ENCODE data around the gene CIRBP. TPM values are rescaled to one million over a fixed set of nuclear protein-coding genes. Genes with fewer than 3 reads are reported as not detected.
A peak's percentile ranks its signal among the peaks of the same experiment; 100 is the strongest.

The CIRBP gene
- total and polyA plus RNA-seq, 9 of the 15 experiments (the other 6 are each of a cell fraction or from before 2014, with no cell fraction given): 20.5 to 327 (median 176) TPM

DNA sequence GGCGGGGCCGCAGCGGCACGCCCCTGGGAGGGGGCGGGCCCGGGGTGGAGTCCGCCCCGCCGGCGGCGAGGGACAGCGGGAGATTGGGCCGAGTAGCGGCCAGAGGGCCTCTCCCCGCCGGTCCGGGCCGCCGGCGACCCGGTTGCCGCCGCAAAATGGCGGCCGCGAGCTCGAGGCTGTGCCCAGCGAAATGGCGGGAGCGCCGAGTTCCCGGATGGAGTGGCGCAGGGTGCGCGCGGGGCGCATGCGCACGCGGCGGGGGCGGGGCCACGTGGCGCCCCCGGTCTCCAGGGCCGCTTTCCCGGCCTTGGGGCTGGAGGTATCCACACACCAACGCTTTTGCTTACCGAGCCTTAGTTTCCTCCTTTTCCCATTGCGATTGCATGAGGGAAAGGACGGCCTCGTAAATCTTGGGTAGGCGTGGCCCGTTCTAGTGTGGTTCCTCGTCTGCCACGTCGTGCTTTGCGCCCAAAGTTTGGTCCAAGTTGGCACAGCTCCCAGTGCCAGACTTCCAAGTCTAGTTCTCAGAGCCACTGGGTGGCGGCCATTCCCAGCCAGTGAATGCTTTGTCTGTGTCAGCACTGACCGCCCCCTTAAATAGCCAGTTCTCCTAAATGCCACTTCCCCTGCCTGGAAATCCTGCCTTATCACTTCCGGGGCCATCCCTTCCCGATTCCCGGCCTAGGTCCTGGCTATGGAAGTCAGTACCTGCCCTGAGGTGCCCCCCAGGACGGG is 513 bp downstream of the CIRBP start (continued):
- TF ChIP-seq, protein P1, sequence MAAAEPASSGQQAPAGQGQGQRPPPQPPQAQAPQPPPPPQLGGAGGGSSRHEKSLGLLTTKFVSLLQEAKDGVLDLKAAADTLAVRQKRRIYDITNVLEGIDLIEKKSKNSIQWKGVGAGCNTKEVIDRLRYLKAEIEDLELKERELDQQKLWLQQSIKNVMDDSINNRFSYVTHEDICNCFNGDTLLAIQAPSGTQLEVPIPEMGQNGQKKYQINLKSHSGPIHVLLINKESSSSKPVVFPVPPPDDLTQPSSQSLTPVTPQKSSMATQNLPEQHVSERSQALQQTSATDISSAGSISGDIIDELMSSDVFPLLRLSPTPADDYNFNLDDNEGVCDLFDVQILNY (CRISPR knock-in tag; IDR thresholded peaks at IDR 0.05): no peak
- TF ChIP-seq DPF2 (IDR thresholded peaks at IDR 0.05) (0 out of 2 replicates have a peak, but pooled peaks have one; percentile 18), POLR3G (IDR thresholded peaks at IDR 0.05; ENCODE audit: extremely low read depth, insufficient read length, insufficient replicate concordance) (no peak), CAMTA2 (CRISPR knock-in tag; conservative IDR thresholded peaks at IDR 0.05) (0 out of 2 replicates have a peak, but pooled peaks have one; percentile 76), LEF1 (IDR thresholded peaks at IDR 0.05) (no peak), ZNF431 (CRISPR knock-in tag; IDR thresholded peaks at IDR 0.05) (0 out of 2 replicates have a peak, but pooled peaks have one; percentile 36)
- TF ChIP-seq, protein P2, sequence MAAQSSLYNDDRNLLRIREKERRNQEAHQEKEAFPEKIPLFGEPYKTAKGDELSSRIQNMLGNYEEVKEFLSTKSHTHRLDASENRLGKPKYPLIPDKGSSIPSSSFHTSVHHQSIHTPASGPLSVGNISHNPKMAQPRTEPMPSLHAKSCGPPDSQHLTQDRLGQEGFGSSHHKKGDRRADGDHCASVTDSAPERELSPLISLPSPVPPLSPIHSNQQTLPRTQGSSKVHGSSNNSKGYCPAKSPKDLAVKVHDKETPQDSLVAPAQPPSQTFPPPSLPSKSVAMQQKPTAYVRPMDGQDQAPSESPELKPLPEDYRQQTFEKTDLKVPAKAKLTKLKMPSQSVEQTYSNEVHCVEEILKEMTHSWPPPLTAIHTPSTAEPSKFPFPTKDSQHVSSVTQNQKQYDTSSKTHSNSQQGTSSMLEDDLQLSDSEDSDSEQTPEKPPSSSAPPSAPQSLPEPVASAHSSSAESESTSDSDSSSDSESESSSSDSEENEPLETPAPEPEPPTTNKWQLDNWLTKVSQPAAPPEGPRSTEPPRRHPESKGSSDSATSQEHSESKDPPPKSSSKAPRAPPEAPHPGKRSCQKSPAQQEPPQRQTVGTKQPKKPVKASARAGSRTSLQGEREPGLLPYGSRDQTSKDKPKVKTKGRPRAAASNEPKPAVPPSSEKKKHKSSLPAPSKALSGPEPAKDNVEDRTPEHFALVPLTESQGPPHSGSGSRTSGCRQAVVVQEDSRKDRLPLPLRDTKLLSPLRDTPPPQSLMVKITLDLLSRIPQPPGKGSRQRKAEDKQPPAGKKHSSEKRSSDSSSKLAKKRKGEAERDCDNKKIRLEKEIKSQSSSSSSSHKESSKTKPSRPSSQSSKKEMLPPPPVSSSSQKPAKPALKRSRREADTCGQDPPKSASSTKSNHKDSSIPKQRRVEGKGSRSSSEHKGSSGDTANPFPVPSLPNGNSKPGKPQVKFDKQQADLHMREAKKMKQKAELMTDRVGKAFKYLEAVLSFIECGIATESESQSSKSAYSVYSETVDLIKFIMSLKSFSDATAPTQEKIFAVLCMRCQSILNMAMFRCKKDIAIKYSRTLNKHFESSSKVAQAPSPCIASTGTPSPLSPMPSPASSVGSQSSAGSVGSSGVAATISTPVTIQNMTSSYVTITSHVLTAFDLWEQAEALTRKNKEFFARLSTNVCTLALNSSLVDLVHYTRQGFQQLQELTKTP (IDR thresholded peaks at IDR 0.05; ENCODE audit: low read depth in 1 of 2, partially characterized antibody in 2 of 2): peak in 1 of 2 experiments; percentile 46
- TF ChIP-seq, protein P3, sequence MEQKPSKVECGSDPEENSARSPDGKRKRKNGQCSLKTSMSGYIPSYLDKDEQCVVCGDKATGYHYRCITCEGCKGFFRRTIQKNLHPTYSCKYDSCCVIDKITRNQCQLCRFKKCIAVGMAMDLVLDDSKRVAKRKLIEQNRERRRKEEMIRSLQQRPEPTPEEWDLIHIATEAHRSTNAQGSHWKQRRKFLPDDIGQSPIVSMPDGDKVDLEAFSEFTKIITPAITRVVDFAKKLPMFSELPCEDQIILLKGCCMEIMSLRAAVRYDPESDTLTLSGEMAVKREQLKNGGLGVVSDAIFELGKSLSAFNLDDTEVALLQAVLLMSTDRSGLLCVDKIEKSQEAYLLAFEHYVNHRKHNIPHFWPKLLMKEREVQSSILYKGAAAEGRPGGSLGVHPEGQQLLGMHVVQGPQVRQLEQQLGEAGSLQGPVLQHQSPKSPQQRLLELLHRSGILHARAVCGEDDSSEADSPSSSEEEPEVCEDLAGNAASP (IDR thresholded peaks at IDR 0.05): no peak
- TF ChIP-seq, protein P4, sequence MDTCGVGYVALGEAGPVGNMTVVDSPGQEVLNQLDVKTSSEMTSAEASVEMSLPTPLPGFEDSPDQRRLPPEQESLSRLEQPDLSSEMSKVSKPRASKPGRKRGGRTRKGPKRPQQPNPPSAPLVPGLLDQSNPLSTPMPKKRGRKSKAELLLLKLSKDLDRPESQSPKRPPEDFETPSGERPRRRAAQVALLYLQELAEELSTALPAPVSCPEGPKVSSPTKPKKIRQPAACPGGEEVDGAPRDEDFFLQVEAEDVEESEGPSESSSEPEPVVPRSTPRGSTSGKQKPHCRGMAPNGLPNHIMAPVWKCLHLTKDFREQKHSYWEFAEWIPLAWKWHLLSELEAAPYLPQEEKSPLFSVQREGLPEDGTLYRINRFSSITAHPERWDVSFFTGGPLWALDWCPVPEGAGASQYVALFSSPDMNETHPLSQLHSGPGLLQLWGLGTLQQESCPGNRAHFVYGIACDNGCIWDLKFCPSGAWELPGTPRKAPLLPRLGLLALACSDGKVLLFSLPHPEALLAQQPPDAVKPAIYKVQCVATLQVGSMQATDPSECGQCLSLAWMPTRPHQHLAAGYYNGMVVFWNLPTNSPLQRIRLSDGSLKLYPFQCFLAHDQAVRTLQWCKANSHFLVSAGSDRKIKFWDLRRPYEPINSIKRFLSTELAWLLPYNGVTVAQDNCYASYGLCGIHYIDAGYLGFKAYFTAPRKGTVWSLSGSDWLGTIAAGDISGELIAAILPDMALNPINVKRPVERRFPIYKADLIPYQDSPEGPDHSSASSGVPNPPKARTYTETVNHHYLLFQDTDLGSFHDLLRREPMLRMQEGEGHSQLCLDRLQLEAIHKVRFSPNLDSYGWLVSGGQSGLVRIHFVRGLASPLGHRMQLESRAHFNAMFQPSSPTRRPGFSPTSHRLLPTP (IDR thresholded peaks at IDR 0.05; ENCODE audit: borderline replicate concordance, extremely low read depth, insufficient read length): no peak
- TF ChIP-seq, protein P5, sequence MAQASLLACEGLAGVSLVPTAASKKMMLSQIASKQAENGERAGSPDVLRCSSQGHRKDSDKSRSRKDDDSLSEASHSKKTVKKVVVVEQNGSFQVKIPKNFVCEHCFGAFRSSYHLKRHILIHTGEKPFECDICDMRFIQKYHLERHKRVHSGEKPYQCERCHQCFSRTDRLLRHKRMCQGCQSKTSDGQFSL (CRISPR knock-in tag; IDR thresholded peaks at IDR 0.05): no peak
- TF ChIP-seq, protein P5 (tag; IDR thresholded peaks at IDR 0.05): peak in 1 of 2 experiments; percentile 2; a peak in 1 of 4 replicates
- TF ChIP-seq, protein P6, sequence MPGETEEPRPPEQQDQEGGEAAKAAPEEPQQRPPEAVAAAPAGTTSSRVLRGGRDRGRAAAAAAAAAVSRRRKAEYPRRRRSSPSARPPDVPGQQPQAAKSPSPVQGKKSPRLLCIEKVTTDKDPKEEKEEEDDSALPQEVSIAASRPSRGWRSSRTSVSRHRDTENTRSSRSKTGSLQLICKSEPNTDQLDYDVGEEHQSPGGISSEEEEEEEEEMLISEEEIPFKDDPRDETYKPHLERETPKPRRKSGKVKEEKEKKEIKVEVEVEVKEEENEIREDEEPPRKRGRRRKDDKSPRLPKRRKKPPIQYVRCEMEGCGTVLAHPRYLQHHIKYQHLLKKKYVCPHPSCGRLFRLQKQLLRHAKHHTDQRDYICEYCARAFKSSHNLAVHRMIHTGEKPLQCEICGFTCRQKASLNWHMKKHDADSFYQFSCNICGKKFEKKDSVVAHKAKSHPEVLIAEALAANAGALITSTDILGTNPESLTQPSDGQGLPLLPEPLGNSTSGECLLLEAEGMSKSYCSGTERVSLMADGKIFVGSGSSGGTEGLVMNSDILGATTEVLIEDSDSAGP (CRISPR knock-in tag; IDR thresholded peaks at IDR 0.05): no peak

Data from K562 (cell line).